Caki2 (cell line): ENCODE data around the gene IL37. TPM values are rescaled to one million over a fixed set of nuclear protein-coding genes. Genes with fewer than 3 reads are reported as not detected.
"Not testable (repeated sequence)": the region's sequence is repeated elsewhere in the genome, so short reads cannot be mapped to it uniquely, and the experiment has no call there.

Experiments
- DNase-seq: peaks from one replicate; pipeline ENCODE4 v3.0.0-alpha.2; 2015; ENCODE audit warnings: low read depth
- in situ Hi-C: cut with HindIII; loops from 2 replicates; pipeline ENCODE4 v1.10.0; 2016; ENCODE audit warnings: low sequenced_read_pairs, low pct_unique_long_range_greater_than_20kb, mixed read lengths
- total RNA-seq: library from RNA; depleted of rRNA; stranded (reverse); fragments of >200 nt; shearing (Covaris generic); gene quantifications from 2 replicates; pipeline ENCODE4 v1.2.3, GENCODE V29; 2014; ENCODE audit warnings: low replicate concordance

Gene IL37
- total RNA-seq, 1 experiment from 2014 or later = not detected

DNA sequence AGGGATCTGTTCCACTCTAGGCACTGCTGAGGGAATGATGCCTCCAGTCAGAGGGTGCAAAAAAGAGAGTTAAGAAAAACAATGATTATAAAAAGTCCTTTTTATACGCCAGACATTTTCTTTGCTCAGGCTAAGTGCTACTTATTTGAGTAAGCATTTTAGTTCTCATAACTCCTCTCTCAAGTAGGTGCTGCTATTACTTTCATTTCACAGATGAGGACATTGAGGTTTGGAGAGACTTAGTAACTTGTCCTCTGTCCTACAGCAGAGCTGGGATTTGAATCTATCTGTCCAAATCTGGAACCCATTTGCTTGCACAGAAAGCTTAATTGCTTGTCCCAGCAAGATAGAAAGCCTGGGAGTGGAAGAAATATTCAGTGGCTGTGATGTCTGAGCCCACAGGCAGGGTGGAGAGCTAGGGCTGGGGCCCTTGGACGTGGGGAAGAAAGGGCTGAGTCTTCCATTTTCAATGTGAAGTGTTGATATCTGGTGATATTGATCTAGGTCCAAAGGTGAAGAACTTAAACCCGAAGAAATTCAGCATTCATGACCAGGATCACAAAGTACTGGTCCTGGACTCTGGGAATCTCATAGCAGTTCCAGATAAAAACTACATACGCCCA, 5.8 kb downstream of the IL37 start:
- in situ Hi-C loops = no loop called here
- DNase-seq = no peak

GRCh38 chr2:112917856-112918255, 6.9 kb downstream of the IL37 start:
- in situ Hi-C loops = no loop called here
- no peak for DNase-seq

DNA sequence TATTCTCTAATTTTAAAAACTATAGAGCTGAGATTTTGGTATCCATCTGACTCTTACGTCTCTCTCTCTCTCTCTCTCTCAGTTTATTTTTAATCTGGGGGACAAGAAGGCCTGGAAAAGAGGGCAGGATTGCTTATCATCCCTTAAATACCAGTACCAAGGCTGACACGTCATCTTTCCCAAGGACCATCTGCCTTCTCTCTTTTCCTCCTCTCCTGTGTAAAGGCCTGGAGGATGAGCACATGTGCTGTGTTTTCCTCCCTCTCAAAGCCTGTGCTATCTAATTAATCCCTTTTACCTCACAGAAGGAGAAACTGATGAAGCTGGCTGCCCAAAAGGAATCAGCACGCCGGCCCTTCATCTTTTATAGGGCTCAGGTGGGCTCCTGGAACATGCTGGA, 7.3 kb downstream of the IL37 start:
- in situ Hi-C loops = no loop called here
- no peak for DNase-seq

DNA sequence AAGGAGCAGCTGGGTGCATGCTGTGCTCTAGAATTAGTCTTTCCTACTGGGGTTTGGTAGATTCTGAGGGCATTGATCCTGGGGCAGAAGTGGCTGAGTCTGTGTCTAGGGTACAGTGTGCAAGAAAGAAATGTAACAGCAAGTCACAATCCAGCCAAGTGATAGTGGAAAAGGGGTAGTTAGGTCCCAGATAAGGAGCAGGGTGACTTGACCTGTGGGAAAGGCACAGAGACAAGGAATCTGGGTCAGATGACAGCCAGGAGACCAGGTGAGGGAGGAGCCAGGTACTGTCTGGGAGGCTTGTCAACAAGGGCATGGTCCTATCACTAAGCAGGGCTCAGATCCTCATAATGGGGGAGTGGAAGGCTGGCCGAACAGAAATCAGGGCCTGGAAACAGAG, 8.1 kb downstream of the IL37 start:
- in situ Hi-C loops = no loop called here
- DNase-seq = no peak

GRCh38 chr2:112920923-112921532, 10.1 kb downstream of the IL37 start:
- in situ Hi-C loops = no loop called here
- DNase-seq = no peak

- DNase-seq = no peak
- in situ Hi-C loops = no loop called here
Measured at GRCh38 chr2:112921982-112922381, 11.0 kb downstream of the IL37 start.

DNA sequence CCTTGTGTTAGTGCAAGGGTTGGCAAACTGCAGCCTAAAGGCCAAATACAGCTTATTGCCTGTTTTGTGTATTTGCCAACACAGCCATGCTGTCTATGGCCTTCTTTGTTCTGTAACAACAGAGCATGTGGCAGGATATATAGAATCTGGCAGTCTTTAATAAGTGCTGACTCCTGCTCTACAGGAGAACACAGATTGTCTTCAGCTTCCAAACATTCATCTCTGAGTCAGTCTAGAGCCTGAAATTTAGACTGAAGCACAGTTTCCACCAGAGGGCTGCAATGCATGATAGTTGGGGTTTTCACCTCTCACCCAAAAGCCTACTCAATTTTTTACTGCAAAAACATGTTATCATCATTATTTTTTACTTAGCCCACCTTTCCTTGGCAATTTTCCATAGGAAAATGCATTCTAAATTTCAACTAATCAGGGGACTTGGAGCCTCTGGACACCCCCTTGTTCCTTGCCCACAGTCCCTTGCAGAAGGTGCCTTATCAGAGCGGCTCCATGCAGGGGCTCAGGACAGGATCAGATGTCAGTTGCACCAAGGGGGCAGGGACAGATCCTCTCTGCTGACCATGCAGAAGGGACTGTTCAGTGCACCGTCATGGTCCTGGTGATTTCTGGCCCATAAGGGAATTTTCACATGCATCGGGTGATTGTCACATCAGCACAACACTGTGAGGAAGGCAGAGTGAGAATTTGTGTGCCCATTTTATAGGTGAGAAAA, 12.4 kb downstream of the IL37 start:
- in situ Hi-C loops = no loop called here
- DNase-seq = no peak

GRCh38 chr2:112923967-112924338, 13.0 kb downstream of the IL37 start:
- in situ Hi-C loops = no loop called here
- DNase-seq = no peak

DNA sequence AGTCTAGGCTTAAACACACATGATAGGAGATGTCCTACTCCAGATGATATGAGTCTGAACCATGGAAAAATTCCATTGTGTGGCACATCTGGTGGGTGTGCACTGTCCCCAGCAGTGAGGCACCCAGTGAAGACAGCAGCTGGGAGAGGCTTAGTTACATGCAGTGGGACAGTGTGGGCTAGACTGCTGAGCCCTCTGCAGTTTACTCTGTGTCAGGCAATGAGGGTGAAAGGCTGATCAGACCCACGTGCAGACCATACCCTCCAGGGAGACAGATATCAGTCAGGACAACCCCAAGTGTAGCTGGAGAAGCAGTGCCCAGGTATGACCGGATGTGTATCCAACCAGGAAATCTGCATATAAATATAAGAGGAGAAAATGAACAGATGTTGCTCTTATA, 13.4 kb downstream of the IL37 start:
- in situ Hi-C loops = no loop called here

DNA sequence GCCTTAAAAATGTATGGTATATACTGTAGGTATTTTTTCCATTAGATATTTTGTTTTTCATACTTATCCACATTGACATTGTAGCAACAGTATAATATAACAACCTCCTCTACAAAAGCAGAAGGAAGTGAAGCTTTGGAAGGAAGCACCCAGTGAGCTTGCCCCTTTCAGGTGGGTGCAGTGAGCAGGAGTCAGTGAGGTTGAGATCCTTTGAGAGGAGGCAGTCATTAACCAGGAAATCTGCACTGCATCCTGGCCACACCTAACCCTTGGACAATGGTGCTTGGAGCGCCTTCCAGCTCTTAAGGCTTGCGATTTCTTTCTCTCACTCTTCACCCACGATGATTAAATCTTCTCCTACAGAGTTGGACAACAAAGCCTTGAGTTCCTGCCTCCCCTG, 13.9 kb downstream of the IL37 start:
- no peak for DNase-seq

More for the DNA sequence above, 13.4 kb downstream of the IL37 start:
- DNase-seq = no peak

GRCh38 chr2:112926707-112927106, 15.7 kb downstream of the IL37 start:
- in situ Hi-C loops = no loop called here
- no peak for DNase-seq

More for the DNA sequence above, 13.9 kb downstream of the IL37 start:
- in situ Hi-C loops = no loop called here

- in situ Hi-C loops = no loop called here
- no peak for DNase-seq
Measured at GRCh38 chr2:112927745-112928144, 16.8 kb downstream of the IL37 start.

- no peak for DNase-seq
- in situ Hi-C loops = no loop called here
Measured at GRCh38 chr2:112933261-112933660, 22.3 kb downstream of the IL37 start.

- DNase-seq, in situ Hi-C loops: not testable (repeated sequence)
Measured at GRCh38 chr2:112934117-112934516, 23.2 kb downstream of the IL37 start.

DNA sequence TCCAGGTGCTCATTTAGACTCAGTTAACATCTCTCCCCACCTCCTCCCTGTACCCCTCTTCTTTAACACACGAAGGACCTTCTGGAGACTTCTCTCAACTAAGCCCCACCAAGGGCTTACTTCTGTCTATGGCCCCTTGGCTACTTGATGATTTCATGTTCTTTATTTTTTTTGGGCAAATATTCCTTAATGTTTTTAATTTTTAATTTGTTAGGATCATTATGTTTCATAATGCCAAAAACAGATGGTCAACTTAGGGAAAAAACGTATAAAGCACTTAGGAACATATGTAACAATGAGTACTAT, 25.9 kb downstream of the IL37 start:
- DNase-seq = no peak
- in situ Hi-C loops = no loop called here

- DNase-seq = peak; percentile 46
- in situ Hi-C loops = no loop called here
Measured at GRCh38 chr2:112938904-112939303, 27.9 kb downstream of the IL37 start.

GRCh38 chr2:112939425-112939824, 28.5 kb downstream of the IL37 start:
- DNase-seq = no peak
- in situ Hi-C loops = no loop called here

DNA sequence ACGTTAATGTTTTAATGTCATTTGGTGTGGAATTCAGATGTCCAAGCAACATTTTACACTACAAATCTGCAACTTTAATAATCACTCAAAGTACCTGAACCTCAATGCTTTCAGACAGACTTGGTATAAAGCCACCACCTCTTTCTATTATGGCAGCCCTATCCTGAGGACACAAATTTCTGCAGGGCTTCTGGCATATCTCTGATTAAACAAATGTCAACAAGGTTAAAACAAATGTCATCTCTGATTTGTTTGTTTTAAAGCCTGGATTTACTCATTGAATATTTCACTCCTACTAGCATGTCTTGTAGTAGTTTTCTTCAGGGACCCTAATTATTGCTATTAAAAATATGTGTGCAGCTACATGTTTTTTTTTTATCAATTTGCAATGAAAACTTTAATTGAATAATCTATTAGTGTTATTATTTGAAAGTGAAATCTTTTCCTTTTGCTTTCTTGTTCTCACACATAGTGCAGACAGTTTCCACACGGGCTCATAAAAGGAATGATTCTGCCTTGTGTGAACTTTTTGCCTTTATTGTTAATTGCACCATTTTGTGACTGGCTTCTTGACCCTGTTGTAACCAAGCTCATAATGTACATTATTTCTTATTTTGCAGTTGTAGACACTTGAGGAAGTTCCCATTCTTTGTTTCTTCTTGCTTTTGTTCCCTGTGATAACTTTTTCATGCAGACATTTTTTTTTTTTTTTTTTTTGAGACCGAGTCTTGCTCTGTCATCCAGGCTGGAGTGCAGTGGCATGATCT, 30.1 kb downstream of the IL37 start:
- in situ Hi-C loops = no loop called here

More for the DNA sequence above, 30.1 kb downstream of the IL37 start:
- no peak for DNase-seq
